ENCODE measurements around the gene BARX1.

- TF ChIP-seq CTCF (IDR thresholded peaks at IDR 0.05) = no peak
- TF ChIP-seq POLR2A (IDR thresholded peaks at IDR 0.05) = no peak
Measured at GRCh38 chr9:93967020-93967803, 12.1 kb upstream of the BARX1 start.
